ENCODE data around the gene ACTN4.

GRCh38 chr19:38727868-38728660 is 80.6 kb downstream of the ACTN4 start:
- TF ChIP-seq CTCF (IDR thresholded peaks at IDR 0.05) = no peak
- no peak for TF ChIP-seq EP300 (IDR thresholded peaks at IDR 0.05)
